NCI-H1092 treated with DMSO at 0.1 percent for 48 hours (cell line): ENCODE data around the gene SLC35F4.

Experiments
- DNase-seq: peaks from one replicate; lab custom pipeline; 2025; lab: John Stamatoyannopoulos, UW

The SLC35F4 gene

DNA sequence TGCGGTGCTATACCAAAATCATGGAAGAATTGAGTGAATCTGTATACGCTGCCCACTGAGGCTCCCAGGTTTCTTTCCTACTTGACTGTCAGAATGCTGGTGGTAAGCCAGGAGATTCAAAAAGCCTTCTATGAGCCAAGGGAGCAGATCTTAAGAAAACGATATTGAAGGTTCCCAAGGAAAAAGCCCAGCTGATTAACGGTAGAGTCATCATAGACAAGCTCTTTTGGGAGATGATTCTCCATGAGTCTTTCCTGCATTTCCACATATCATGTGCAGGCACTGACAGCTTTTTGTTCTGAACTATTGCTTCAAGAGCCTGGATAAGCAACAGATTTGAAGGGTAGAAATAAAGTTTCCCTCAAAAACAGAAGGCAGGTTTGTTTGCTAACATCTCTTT lies 17.5 kb downstream of the SLC35F4 start:
- DNase-seq, result no peak

DNA sequence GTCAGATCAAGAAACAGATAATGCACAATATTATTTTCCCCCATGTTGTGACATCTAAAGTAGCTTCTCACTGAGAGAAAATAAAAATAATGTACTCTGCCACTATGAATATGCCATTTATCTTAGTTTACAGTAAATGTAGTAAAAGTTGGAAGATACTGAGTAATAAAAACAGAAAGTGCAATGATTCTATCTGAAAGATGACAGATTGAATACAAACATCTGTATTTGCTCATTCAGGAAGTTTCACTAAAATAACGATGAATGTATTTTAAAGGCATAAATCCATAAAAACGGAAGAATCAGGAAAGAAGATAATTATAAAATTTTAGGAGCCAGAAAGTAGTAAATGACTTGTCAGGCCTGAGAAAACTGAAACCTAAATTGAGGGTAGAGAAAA lies 18.2 kb downstream of the SLC35F4 start:
- no peak for DNase-seq

DNA sequence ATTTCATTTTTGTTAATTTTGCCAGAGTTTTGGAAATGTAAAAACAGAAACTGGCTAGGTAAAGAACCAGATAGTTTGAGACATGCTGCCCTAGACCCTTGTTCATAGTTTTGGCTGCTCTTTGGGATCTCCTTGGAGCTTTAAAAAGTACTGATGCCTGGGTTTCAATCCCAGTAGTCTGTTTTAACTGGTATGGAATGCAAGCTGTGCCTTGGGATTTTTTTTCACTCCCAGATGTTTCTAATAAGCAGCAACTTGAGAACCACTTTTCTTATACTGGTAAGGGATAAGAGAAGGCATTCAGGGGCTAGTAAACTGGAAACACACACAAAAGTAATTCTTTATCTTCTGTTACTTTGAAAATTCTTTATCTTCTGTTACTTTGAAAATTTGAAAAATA lies 18.8 kb downstream of the SLC35F4 start:
- DNase-seq, result no peak

DNA sequence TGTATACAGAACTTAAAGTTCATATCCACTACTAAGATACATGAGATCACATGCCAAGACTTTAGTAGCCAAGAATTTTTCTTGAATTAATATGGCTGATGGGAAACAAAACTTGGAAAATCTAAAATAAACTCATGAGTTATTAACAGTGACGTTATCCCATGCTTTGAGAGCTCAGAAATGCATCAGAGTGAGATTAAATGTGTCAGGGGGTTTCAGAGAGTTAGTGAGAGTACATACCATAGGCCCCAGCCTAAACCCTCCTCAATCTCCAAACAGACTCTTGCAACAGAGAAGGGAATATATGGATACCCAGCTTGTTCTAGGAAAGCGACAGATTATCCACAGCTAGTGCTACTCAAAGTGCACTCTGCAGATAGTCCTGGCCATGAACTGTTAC lies 19.3 kb downstream of the SLC35F4 start:
- DNase-seq, result no peak

DNA sequence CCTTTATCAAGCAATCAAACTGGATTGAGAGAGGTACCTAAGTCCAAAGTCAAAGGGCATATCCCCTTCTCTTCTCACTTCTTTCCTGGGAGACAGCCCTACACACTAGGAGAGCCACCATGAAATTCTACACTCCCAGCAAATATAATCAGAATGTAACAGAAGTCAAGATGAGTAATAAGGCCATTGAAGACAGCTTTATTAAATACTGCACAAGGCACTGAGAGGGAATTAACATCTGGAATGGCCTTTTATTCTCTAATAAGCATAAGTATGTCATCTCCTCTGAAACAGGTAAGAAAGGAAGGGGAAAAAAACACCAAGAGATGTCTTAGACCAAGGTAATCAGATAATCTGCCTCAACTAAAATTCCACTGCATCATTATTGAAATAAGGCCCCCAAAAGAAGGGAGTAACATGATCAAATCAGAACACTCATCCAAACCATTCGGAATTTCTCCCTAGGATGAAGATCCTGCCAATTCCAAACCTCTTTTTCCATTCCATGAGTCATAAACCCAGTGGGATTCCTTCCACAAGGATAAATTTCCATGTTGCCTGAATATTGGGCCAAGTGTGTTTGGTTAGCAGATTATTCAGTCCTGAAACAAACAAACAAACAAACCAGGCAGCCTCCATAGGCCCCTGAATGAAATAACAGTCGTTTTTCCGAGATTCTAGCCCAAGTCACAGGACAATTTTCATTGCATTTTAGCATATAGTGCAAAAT lies 19.9 kb downstream of the SLC35F4 start:
- DNase-seq, result no peak

DNA sequence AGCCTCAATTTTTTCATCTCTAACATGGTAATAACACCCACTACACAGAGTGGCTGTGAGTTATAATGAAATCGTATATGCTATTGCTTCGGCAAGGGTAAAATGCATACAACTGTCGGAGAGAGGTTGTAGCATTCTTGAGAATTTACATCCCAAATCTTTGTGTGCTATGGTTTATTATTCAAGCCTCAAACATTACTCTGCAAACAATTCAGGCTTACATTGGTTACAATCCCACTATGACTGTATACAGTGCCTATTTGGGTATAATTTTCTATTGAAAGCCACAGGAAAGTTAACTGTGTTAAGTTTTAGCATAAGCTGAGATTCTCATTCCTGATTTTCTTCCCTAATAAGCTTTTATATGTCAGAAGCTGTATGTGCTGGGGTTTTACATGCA lies 20.6 kb downstream of the SLC35F4 start:
- DNase-seq, result no peak

DNA sequence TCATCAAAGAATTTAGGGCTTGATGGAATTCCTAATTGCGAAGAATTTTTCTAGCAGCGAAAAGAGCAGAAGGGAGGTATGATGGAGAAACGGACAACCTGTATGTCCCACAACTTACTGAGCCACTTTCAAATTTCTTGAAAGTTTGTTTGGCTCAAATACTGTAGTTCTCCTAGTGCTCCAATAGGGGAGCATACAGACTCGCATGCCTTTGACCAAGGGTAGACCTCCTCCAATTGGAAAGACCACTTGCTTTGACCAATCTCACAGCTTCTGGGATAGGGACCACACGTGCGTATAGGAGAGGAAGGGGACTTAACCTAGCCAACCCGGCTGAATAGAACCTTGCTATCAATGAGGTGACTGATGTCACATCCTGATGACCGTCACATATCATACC lies 28.6 kb downstream of the SLC35F4 start:
- no peak for DNase-seq

DNA sequence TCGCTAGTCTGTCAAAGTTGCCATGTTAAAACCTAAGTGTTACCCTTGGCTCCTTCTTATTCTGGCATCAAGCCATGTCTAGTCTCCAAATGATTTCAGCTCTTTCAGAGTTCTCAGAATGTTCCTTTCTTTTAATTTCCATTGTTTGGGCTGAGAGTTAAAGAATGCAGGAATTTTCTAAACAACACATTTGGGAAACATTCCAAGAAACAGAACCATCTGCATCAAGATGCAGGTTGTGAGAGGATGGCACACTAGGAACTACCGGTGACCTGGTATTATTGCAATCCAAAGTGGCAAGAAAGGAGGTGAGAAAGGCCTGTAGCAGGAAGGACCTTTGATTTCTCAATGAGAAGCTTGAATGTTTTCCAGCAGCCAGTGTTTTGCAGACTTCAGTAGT lies 30.1 kb downstream of the SLC35F4 start:
- no peak for DNase-seq

DNA sequence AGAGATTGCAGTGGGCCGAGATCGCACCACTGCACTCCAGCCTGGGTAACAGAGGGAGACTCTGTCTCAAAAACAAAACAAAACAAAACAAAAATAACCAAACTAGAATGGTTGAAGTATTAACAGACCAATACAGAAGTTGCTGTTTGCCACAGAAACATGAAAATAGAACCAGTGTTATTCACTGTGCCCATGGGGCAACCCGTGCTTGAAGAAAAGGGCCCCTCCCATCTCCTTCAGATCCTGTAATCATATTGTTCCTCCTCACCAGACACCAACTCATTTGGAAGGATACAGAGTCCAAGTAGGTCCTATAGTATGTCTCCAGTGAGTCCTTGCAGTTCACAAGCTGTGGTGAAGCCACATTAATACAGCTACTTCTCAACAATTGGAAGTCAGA lies 30.9 kb downstream of the SLC35F4 start:
- no peak for DNase-seq

DNA sequence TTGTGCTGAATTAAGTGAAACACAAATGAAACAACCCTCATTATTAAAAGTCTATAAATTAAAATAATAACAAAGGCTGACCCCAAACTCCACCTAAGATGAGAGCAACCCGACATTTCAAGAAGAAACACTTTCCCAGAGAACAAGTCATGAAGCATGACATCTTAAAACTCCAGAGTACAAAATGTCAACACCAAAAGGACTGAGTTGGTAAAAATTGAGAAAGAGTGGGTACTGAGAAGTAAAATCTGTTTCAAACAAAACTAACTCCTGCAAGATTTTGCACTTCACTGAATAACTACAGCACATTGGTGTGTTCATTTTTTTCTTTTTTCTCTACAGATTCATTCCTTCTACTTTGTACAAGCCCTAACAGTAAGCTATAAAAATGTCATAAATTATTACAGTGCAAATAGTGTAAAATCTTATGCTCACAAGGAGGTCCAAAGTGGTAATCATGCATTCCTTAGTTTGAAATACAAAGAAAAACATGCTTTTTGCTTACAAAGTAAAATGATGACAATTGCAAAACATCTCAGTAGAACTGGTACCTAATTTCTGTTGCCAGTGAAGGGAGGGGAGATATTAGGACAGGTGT lies 31.8 kb downstream of the SLC35F4 start:
- DNase-seq, result no peak

DNA sequence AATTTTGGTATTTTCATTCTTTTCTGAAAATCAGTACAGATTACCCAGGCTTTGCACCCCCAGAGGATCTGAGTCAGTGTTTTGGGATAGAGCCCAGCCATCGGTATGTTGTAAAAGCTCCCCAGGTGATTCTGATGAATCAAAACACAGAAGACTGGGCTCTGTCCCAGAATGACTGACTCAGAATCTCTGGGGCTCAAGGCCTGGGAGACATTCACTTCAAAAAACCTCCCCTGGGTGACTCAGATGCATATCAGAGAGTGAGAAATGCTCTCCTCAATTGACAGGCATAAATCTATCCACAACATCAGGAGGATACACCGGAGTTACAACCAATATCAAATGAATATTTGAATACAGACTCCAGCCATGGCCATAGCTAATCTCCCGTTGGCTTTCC lies 32.6 kb downstream of the SLC35F4 start:
- no peak for DNase-seq

DNA sequence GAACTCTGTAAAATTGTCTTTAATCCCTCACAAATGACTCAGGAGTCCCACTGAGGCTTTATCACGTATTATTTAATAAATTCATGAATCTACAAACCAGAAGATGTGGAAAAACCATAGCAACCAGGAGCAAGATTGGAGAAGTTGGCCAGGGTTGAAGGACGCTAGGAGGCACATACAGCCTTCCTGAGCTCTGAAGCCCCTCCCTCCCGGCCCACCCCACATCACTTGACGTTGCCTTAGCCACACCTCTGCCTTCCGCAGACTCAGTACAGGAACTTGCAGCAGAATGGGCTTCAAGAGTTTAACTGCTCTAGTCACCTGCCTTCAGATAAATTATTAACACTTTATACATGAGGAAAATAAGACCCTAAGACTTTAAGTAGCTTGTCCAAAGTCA lies 33.9 kb downstream of the SLC35F4 start:
- DNase-seq, result no peak

DNA sequence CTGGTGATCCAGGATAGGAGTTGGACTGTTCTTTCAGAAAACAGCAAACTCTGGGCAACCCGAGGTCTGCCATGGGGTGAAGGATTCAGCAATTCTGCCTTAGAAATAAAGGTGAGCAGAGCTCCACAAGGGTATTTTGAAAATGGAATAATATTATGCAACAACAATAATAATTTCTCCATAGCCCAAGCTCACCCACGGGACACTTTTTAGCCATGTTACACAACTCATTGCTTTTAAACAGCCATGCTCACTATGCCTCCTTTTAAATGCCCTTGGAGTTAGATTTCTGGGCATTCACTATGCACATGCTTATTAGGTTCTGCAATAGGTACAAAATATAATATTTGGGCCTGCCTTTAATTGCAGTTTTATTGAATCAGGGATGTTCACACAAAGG lies 37.2 kb downstream of the SLC35F4 start:
- no peak for DNase-seq

DNA sequence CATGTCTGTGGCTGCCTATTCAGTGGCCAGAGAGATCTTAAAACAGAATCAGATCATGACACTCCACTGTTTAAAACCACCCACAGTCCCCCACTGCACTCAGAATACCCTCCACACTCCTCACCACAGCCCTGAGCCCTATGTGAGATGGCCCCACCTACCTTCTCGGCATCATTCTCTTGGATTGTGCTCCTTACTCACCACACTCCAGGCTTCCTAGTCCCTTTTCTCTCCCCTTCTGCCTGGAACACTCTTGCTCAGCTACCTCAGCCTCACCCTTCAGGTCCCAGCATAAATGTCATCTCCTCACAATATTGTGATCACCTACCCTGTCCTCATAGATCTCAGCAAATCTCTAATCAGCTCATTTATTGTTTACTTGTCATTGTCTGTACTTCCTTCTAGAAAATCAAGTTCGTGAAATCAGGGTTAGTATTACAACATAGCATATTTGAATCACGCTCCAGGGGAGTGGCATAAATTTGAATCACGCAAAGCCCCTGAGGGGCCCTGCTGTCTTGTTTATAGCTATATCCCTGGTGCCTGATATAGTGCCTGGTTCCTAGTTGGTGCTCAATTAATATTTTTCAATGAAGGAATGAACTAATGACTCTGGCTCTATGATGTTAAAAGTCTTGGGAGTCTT lies 42.8 kb downstream of the SLC35F4 start:
- DNase-seq, result no peak

DNA sequence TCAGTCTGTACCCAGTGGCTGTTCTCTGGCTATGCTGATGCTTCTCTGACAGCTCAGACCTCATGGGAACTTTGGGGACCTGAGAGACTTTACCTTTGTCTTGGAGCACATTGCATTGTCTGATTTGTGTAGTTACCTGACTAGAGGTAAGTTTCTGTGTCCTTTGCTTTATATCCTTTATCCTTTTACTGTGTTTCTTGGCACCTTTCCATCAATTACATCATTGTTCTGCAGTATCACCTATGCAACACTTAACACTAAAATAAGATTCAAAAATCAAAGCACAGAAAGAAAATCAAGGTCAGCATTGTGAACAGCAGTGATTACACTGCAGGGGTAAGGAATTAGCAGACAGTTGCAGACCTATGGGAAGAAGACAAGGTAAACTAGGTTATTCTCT lies 43.8 kb downstream of the SLC35F4 start:
- no peak for DNase-seq

DNA sequence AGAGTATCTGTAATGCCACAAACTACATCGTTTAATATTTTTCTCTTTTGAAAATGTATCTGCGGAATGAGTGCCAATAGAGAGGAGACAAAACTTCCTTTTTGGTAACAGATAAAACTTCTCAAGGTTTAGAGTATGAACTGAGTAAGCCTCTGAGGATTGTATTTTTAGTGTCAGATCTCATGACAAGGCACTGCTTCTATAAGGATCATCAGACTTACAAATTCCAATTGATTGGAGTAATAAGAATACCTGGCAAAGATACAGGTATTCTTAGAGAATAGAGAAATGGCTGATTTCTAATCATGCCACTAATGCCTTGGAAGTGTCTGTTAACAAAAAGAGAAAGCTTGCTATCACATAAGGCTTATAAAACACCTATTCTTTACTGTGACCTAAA lies 45.3 kb downstream of the SLC35F4 start:
- no peak for DNase-seq

DNA sequence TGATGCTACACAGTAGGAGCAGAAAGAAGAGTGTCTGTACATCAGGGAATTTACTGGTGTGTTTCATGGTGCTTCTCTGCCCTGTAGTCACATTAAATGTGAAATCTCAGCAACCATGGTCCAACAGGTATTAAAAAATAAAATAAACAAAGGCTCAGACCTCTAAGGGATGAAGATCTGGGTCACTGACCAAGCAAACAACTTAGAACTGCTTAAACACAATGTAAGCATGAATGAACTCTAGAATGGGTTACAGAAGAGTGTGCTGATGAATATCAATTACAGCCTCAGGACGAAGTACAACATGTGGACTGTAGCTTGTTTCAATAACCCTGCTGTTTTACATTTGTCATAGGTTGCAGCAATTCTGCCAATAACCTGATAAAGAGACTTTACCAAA lies 47.4 kb downstream of the SLC35F4 start:
- no peak for DNase-seq

DNA sequence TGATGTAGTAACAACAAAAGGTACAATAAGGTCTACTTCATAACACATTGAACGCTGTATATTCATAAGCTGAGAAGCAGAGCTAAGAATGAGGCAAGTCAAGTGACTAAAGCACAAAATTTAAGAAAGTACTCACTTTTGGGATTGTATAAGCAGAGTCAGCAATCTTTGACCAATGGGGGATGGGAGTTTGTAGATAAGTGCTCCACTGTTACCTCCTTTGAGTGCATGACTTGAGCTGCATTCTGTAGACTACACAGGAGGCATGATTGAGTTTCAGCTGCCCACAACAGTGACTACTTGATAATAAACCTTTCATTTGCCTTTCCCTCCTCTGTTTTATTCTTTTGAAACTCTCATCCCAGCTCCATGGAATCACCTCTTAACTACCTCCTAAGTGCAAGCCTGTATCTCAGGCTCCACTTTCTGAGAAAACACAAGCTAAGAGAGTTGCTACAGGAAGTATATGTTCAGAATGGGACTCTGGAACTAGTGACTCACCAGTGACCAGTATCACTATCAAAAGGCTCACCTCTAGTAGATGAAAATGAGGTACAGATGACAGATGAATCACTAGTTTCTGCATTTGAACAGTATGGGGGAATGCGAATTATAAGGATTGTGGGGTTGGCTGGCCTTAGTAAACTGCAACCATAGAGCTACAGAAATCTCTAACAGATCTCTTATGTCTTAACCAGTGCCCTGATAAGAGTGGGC lies 49.2 kb downstream of the SLC35F4 start:
- DNase-seq, result no peak

DNA sequence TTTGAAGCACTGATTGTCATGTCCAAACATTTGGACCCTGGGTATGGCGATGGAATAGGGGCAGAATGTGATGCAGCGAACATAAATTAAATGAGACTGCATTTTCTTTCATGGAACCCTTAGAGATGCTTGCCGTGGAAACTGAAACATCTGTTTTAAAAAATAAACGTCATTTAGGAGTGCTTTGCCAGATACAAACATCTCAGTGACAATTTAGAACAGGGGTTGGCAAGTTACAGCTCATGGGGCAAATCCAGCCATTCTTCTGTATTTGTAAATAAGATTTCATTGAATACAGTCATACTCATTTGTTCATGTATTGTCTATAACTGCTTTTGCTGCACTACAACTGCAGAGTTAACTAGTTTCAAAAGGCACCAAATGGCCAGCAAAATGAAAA lies 51.2 kb downstream of the SLC35F4 start:
- no peak for DNase-seq

DNA sequence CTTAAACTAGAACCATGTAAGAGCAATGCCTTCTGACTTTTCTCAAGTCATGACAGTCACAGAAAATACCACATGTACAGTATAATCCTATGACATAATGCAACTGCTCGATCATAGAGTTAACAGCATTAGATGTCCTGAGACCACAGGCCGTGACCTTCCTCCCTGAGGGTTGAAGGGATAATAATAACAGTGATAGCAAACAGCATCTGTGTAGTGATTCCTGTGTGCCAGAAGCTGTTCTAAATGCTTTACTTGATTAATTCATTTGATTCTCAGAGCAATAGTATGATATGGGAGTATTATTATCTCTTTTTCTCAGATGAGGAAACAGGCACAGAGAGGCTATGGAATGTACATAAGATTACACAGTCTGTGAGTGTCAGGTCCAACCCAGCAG lies 53.2 kb downstream of the SLC35F4 start:
- DNase-seq, result no peak

DNA sequence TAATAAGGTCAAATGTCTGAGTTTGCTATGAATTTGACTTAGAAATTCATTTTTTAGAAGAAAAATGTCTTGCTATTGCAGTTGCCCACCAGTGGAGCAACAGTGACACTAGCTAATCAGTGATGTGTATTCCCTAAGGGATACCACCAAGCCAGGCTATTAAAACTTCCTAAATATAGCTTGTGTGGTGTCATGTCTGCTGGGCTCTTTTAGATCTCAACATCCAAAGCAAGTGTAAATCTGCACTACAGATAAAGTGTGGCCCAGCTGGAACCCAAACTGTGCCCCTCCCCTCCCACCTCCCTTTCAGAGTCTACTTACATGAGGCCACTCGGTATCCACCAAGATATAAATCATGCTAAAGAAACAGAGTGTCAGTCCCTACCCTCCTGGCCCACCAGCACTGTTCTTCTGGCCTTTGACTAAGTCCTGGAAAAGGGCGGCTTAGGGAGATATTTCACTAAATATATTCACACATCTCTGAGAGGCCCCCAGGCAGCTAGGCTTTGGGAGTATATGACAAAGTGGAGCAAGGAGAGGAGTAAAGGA lies 53.8 kb downstream of the SLC35F4 start:
- DNase-seq, result no peak

DNA sequence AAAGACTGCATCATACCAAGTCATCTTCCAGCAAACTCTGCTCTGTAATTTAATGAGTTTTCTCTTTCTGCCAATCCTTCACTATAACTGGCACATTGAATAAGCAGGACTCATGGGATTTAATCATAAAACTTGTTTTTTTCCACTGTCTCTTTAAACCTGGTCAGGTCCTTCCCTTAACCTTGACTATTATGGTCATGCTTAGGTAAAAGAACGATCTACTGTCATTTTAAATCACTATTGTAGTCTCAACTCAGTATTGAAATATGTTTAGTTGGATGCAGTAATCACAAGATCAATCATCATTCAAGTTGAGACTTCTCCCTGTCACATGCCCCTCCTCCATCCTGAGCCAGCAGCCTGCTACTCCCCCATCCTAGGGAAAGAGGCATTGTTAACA lies 56.1 kb downstream of the SLC35F4 start:
- no peak for DNase-seq

DNA sequence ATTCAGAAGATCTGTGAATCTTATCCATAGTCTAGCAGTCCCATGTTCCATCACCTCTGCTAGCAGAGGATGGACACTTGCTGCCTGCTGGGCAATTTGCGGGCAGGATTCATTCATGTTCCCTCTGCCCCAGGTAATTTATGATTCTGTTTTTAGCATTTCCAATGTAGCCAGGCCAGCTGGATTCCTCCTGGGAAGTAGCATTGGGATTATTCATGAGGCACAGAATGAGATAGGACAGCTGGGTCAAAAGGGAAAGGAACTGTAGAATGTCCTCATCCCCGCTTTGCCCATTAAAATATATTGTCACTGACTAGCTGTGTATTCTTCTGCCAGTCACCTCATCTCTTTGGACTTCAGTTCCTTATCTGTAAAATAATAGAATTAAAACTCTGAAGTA lies 68.7 kb downstream of the SLC35F4 start:
- DNase-seq, result no peak
